ENCODE measurements around the gene SPRYD4.

DNA sequence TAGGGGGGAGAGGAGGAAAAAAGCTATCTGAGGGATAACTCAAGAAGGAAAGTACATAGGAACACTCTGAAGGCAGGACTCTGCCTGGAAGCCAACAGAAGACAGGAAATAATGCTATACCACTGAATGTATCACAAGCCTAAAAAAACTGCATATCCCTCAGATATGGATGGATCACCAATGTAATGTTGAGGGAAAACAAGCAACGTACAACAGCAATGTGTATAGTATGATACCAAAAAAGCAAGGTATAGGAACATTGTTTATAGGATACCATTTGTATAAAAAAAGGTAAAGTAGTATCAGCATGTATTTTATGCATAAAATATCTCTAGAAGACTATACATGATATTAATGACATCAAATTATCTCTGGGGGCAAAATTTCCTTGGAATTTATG lies 16.2 kb downstream of the SPRYD4 start:
- TF ChIP-seq CTCF (conservative IDR thresholded peaks at IDR 0.05; ENCODE audit: low read length) (no peak), EZH2phosphoT487 (IDR thresholded peaks at IDR 0.05; ENCODE audit: borderline replicate concordance) (no peak)

All from Loucy (cell line).